SU-DHL-6 (cell line): ENCODE results near the gene SLC25A1.

ENCODE experiments used
- H2AFZ ChIP-seq: fragments of 200-600 bp; sonication (generic); 2 replicates; pipeline ENCODE4 v1.6.1; 2014; ENCODE audit warnings: low read depth, mild to moderate bottlenecking, moderate library complexity, mixed read lengths, antibody characterized with exemption, low read length; ENCODE audit not compliant: severe bottlenecking
- H3F3A ChIP-seq: fragments of 200-600 bp; shearing (Covaris generic); 2 replicates; pipeline ENCODE4 v1.6.0; 2016; ENCODE audit warnings: antibody characterized with exemption, mild to moderate bottlenecking; ENCODE audit not compliant: insufficient read depth
- H3K27ac ChIP-seq: fragments of 200-600 bp; sonication (generic); 2 replicates; pipeline ENCODE4 v1.5.1; 2016; ENCODE audit warnings: low read depth, mild to moderate bottlenecking, low read length, moderate library complexity, mixed read lengths
- H3K27me3 ChIP-seq: fragments of 200-600 bp; sonication (generic), shearing (Covaris generic); 2 replicates; pipeline ENCODE4 v1.6.0; 2014; ENCODE audit warnings: mild to moderate bottlenecking, low read length
- H3K36me3 ChIP-seq: fragments of 200-600 bp; sonication (generic); 2 replicates; pipeline ENCODE4 v1.6.1; 2014; ENCODE audit warnings: mild to moderate bottlenecking, low read length, mixed read lengths
- H3K4me2 ChIP-seq: fragments of 300-600, 200-600 bp; shearing (Covaris generic), sonication (generic); 2 replicates; pipeline ENCODE4 v1.6.0; 2014; ENCODE audit warnings: low read length, low read depth, mild to moderate bottlenecking; ENCODE audit not compliant: poor library complexity, severe bottlenecking
- H3K4me3 ChIP-seq: fragments of 200-600 bp; sonication (generic); 2 replicates; pipeline ENCODE4 v1.5.1; 2014; ENCODE audit warnings: antibody characterized with exemption, low read length, mild to moderate bottlenecking, mixed read lengths; ENCODE audit not compliant: insufficient read depth, poor library complexity, severe bottlenecking
- H3K79me2 ChIP-seq: fragments of 200-600 bp; sonication (generic); 2 replicates; pipeline ENCODE4 v1.6.1; 2014; ENCODE audit warnings: mild to moderate bottlenecking, low read length, moderate library complexity; ENCODE audit not compliant: insufficient read depth
- H3K9ac ChIP-seq: fragments of 200-600 bp; sonication (generic); 2 replicates; pipeline ENCODE4 v1.7.0; 2014; ENCODE audit warnings: mild to moderate bottlenecking, low read length
- H3K9me2 ChIP-seq: fragments of 200-600 bp; sonication (generic); replicated peaks from 2 replicates; pipeline ENCODE4 v1.6.1; 2014; ENCODE audit warnings: low read length; ENCODE audit not compliant: insufficient read depth
- H3K9me3 ChIP-seq: fragments of 200-600 bp; sonication (generic); 2 replicates; pipeline ENCODE4 v1.6.1; 2014; ENCODE audit warnings: low read length, mixed read lengths; ENCODE audit not compliant: insufficient read depth
- H4K20me1 ChIP-seq: fragments of 200-600 bp; sonication (generic); 2 replicates; pipeline ENCODE4 v1.6.1; 2014; ENCODE audit warnings: low read depth, mild to moderate bottlenecking, antibody characterized with exemption, low read length, moderate library complexity, mixed read lengths
- EZH2phosphoT487 ChIP-seq: fragments of 200-600 bp; sonication (generic), shearing (Covaris generic); conservative IDR thresholded peaks from 2 replicates; pipeline ENCODE4 v1.6.1; 2018; ENCODE audit warnings: mild to moderate bottlenecking, antibody characterized with exemption, low read length, moderate library complexity, mixed read lengths
- TF ChIP-seq, protein P1 (sequence below): fragments of 200-600 bp; sonication (generic); IDR thresholded peaks from one replicate; pipeline ENCODE4 v1.5.1; 2017; ENCODE audit warnings: antibody characterized with exemption, mild to moderate bottlenecking, low read length, moderate library complexity; ENCODE audit not compliant: insufficient read depth, poor library complexity, severe bottlenecking

The SLC25A1 gene

DNA sequence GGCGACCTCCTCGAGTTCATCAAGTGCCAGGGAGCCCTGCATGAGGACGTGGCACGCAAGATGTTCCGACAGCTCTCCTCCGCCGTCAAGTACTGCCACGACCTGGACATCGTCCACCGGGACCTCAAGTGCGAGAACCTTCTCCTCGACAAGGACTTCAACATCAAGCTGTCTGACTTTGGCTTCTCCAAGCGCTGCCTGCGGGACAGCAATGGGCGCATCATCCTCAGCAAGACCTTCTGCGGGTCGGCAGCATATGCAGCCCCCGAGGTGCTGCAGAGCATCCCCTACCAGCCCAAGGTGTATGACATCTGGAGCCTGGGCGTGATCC lies 46.9 kb downstream of the SLC25A1 start:
- H3K27ac ChIP-seq: no peak overlapping the region
- no peaks in the 10 kb centered on the region for H4K20me1 ChIP-seq
- H3F3A ChIP-seq: no peaks in the 10 kb centered on the region
- TF ChIP-seq, protein P1, sequence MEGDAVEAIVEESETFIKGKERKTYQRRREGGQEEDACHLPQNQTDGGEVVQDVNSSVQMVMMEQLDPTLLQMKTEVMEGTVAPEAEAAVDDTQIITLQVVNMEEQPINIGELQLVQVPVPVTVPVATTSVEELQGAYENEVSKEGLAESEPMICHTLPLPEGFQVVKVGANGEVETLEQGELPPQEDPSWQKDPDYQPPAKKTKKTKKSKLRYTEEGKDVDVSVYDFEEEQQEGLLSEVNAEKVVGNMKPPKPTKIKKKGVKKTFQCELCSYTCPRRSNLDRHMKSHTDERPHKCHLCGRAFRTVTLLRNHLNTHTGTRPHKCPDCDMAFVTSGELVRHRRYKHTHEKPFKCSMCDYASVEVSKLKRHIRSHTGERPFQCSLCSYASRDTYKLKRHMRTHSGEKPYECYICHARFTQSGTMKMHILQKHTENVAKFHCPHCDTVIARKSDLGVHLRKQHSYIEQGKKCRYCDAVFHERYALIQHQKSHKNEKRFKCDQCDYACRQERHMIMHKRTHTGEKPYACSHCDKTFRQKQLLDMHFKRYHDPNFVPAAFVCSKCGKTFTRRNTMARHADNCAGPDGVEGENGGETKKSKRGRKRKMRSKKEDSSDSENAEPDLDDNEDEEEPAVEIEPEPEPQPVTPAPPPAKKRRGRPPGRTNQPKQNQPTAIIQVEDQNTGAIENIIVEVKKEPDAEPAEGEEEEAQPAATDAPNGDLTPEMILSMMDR: no peak
- no peak for TF ChIP-seq EZH2phosphoT487
- no peak overlapping the region for H3K4me2 ChIP-seq
- no peak overlapping the region for H2AFZ ChIP-seq
- no peak overlapping the region for H3K4me3 ChIP-seq
- no peaks in the 10 kb centered on the region for H3K9me3 ChIP-seq
- H3K79me2 ChIP-seq: no peaks in the 10 kb centered on the region
- H3K36me3 ChIP-seq: no peaks in the 10 kb centered on the region
- H3K9me2 ChIP-seq: no peaks in the 10 kb centered on the region
- no peak overlapping the region for H3K9ac ChIP-seq
- no peaks in the 10 kb centered on the region for H3K27me3 ChIP-seq

DNA sequence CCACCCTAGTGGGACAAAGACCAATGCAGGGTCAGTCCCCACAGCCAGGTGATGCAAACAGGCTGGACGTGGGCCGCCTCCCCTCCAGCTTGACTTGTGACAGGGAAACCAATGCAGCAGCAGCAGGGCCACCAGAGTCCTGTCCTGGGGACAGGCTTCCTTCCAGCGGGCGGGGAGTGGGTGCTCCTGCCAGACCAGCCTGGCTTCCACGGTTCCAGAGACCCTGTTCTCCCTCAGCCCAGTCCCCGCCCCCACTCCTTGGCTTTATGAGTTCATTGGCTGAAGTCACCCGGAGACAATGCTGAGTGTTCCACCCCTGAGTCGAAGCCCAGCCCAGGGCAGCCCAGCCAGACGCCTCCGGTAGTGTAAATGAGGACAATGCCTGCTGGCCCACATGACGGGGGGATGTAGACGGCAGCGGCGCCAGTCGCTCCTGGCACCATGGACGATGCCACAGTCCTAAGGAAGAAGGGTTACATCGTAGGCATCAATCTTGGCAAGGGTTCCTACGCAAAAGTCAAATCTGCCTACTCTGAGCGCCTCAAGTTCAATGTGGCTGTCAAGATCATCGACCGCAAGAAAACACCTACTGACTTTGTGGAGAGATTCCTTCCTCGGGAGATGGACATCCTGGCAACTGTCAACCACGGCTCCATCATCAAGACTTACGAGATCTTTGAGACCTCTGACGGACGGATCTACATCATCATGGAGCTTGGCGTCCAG lies 47.4 kb downstream of the SLC25A1 start, which contains the start of gene TSSK2:
TSSK2 (plus strand) TSS at position 350 of the 726 bp plus-strand sequence; CDS start at position 442, 92 bp downstream.
- Histone ChIP-seq H3K9me3 (no peaks in the 10 kb centered on the region), H3K9ac (no peak within 1 kb of the TSS), H3F3A (no peaks in the 10 kb centered on the region), H3K27ac (no peak within 1 kb of the TSS), H3K4me2 (no peak within 1 kb of the TSS), H4K20me1 (no peaks in the 10 kb centered on the region), H3K79me2 (no peaks in the 10 kb centered on the region), H2AFZ (no peak within 1 kb of the TSS), H3K27me3 (no peaks in the 10 kb centered on the region), H3K4me3 (no peak within 1 kb of the TSS), H3K9me2 (no peaks in the 10 kb centered on the region), H3K36me3 (no peaks in the 10 kb centered on the region)
- TF ChIP-seq, protein P1: no peak
- TF ChIP-seq EZH2phosphoT487: no peak

DNA sequence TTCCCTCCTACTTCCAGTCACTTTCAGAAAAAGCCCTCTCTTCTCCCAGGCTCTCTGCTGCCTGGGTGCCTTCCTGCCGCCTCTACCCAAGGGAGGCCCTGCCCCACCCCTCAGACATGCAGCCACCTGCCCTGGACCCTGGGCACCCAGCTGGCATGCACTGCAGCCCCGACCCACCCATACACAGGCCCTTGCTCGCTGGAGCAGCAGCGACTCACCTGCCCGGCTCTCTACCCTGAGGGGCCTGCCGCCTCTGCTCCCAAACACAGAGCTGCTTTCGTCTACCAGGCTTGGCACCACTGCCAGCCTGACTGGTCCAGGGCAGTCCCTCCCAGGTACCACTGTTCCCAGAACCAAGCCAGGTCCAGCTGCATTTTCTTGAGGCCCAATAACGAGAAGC lies 48.7 kb downstream of the SLC25A1 start:
- no peaks in the 10 kb centered on the region for H4K20me1 ChIP-seq
- TF ChIP-seq, protein P1: no peak
- no peak for TF ChIP-seq EZH2phosphoT487

More for the DNA sequence above, 48.7 kb downstream of the SLC25A1 start:
- Histone ChIP-seq H3K4me3 (no peak overlapping the region), H3K27ac (no peak overlapping the region), H3K9ac (no peak overlapping the region), H3K9me2 (no peaks in the 10 kb centered on the region), H3K79me2 (no peaks in the 10 kb centered on the region), H3K27me3 (no peaks in the 10 kb centered on the region), H3F3A (no peaks in the 10 kb centered on the region), H3K36me3 (no peaks in the 10 kb centered on the region), H3K9me3 (no peaks in the 10 kb centered on the region), H3K4me2 (no peak overlapping the region), H2AFZ (no peak overlapping the region)
